ENCODE results near the gene HHIPL2.
"Not testable (repeated sequence)": the region's sequence is repeated elsewhere in the genome, so short reads cannot be mapped to it uniquely, and the experiment has no call there.

DNA sequence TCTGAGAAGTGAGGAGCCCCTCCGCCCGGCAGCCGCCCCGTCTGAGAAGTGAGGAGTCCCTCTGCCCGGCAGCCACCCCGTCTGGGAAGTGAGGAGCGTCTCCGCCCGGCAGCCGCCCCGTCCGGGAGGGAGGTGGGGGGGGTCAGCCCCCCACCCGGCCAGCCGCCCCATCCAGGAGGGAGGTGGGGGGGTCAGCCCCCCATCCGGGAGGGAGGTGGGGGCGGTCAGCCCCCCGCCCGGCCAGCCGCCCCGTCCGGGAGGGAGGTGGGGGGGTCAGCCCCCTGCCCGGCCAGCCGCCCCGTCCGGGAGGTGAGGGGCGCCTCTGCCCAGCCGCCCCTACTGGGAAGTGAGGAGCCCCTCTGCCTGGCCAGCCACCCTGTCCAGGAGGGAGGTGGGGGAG, 60.1 kb downstream of the HHIPL2 start:
- TF ChIP-seq, protein P1, sequence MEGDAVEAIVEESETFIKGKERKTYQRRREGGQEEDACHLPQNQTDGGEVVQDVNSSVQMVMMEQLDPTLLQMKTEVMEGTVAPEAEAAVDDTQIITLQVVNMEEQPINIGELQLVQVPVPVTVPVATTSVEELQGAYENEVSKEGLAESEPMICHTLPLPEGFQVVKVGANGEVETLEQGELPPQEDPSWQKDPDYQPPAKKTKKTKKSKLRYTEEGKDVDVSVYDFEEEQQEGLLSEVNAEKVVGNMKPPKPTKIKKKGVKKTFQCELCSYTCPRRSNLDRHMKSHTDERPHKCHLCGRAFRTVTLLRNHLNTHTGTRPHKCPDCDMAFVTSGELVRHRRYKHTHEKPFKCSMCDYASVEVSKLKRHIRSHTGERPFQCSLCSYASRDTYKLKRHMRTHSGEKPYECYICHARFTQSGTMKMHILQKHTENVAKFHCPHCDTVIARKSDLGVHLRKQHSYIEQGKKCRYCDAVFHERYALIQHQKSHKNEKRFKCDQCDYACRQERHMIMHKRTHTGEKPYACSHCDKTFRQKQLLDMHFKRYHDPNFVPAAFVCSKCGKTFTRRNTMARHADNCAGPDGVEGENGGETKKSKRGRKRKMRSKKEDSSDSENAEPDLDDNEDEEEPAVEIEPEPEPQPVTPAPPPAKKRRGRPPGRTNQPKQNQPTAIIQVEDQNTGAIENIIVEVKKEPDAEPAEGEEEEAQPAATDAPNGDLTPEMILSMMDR (conservative IDR thresholded peaks at IDR 0.05; ENCODE audit: low read length), result not testable (repeated sequence)
- not testable (repeated sequence) for TF ChIP-seq EZH2phosphoT487 (IDR thresholded peaks at IDR 0.05; ENCODE audit: borderline replicate concordance)

Data from Loucy (cell line).